ENCODE results near the gene CRLF2. TPM values are rescaled to one million over a fixed set of nuclear protein-coding genes. Genes with fewer than 3 reads are reported as not detected.

The CRLF2 gene
- total RNA-seq, 1 experiment from 2014 or later = 0.34 TPM

- BruUV-seq (replicated peaks) = no TSS peak
- no peak overlapping the region for H3K4me2 ChIP-seq (ENCODE audit: low read length)
- ChIA-PET RAD21 (ENCODE audit: low non-redundant PET in 1 of 2, low total read pairs in 2 of 2, uncharacterized antibody in 2 of 2, unreplicated experiment in 2 of 2) (no interaction called here), CTCF (no interaction called here), POLR2A (no interaction called here)
- intact Hi-C loops (cut with micrococcal nuclease) = no loop called here
- no peak for ATAC-seq
- H3K4me1 ChIP-seq (ENCODE audit: control insufficient read depth in 1 of 2, insufficient read depth in 2 of 2, low read length in 2 of 2) = no peaks in the 10 kb centered on the region
- no peaks in the 10 kb centered on the region for H3K9me2 ChIP-seq (ENCODE audit: insufficient read depth)
- no peak for TF ChIP-seq ZBTB33 (IDR thresholded peaks at IDR 0.05; ENCODE audit: extremely low read depth, insufficient replicate concordance, low read length)
- TF ChIP-seq YY1 (IDR thresholded peaks at IDR 0.05; ENCODE audit: extremely low read depth, insufficient replicate concordance, low read depth, low read length) = no peak
- TF ChIP-seq SRF (IDR thresholded peaks at IDR 0.05; ENCODE audit: low read depth) = no peak
- no peak for TF ChIP-seq FOSL1 (IDR thresholded peaks at IDR 0.05; ENCODE audit: low read depth)
- no peak for TF ChIP-seq EZH2phosphoT487 (IDR thresholded peaks at IDR 0.05; ENCODE audit: borderline replicate concordance)
- no peak for TF ChIP-seq ZNF274 (IDR thresholded peaks at IDR 0.05; ENCODE audit: low read depth, low read length)
- TF ChIP-seq EZH2 (IDR thresholded peaks at IDR 0.05) = no peak
- TF ChIP-seq TCF7L2 (IDR thresholded peaks at IDR 0.05; ENCODE audit: borderline replicate concordance, extremely low read depth, insufficient read depth, insufficient read length) = no peak
- TF ChIP-seq ZFX (IDR thresholded peaks at IDR 0.05) = no peak
- no peak for TF ChIP-seq ELF1 (IDR thresholded peaks at IDR 0.05; ENCODE audit: borderline replicate concordance, low read depth)
- no peak for TF ChIP-seq CTCF (IDR thresholded peaks at IDR 0.05 in 2 of 3, conservative IDR thresholded peaks at IDR 0.05 in 1 of 3; ENCODE audit: borderline replicate concordance in 1 of 3, insufficient read depth in 1 of 3, low read depth in 2 of 3, low read length in 2 of 3)
- TF ChIP-seq ATF3 (IDR thresholded peaks at IDR 0.05) = no peak
- no peak for TF ChIP-seq SP1 (IDR thresholded peaks at IDR 0.05; ENCODE audit: low read depth)
- no peak for TF ChIP-seq CEBPB (IDR thresholded peaks at IDR 0.05; ENCODE audit: low read depth)
- TF ChIP-seq POLR2A (IDR thresholded peaks at IDR 0.05; ENCODE audit: borderline replicate concordance, extremely low read depth, insufficient read depth, insufficient read length) = no peak
- H3K79me2 ChIP-seq (ENCODE audit: insufficient read depth, low read length) = no peaks in the 10 kb centered on the region
- DNase-seq (ENCODE audit: low read depth, low spot score) = no peak
- no peak overlapping the region for H3K4me3 ChIP-seq (replicated peaks in 1 of 2; ENCODE audit: low read depth in 1 of 2, low read length in 2 of 2)
- no peaks in the 10 kb centered on the region for H3K9me3 ChIP-seq (ENCODE audit: control insufficient read depth in 1 of 2, insufficient read depth in 1 of 2, low read depth in 1 of 2, low read length in 2 of 2)
- no peak overlapping the region for H3K9ac ChIP-seq (ENCODE audit: low read length)
- H3K27me3 ChIP-seq (ENCODE audit: insufficient read depth, low read length) = no peaks in the 10 kb centered on the region
- H3K27ac ChIP-seq (ENCODE audit: low read depth, low read length) = no peak overlapping the region
- no peak overlapping the region for H2AFZ ChIP-seq (ENCODE audit: low read depth, low read length, poor library complexity, severe bottlenecking)
- H3K36me3 ChIP-seq (ENCODE audit: control insufficient read depth in 1 of 2, insufficient read depth in 2 of 2, low read length in 2 of 2) = no peaks in the 10 kb centered on the region
- no peaks in the 10 kb centered on the region for H4K20me1 ChIP-seq (ENCODE audit: insufficient read depth)
Observed at GRCh38 chrX:1165535-1166196, 46.8 kb downstream of the CRLF2 start.
